Liver (tissue), 9 donors: ENCODE measurements around the gene HOXD9. TPM values are rescaled to one million over a fixed set of nuclear protein-coding genes. Genes with fewer than 3 reads are reported as not detected.
A peak's percentile ranks its signal among the peaks of the same experiment; 100 is the strongest.

ENCODE experiments used
- DNase-seq: peaks from one replicate; pipeline ENCODE4 v3.0.0-alpha.2; 2017; ENCODE audit warnings: low spot score
- H3K27ac ChIP-seq, 2 donors: one replicate each; pipeline ENCODE4 v1.7.0; 2013; ENCODE audit warnings: inconsistent platforms in 2 of 2, low read length in 2 of 2, control low read depth in 1 of 2, low read depth in 1 of 2, mild to moderate bottlenecking in 1 of 2
- H3K27me3 ChIP-seq, 4 donors: one replicate each; pipeline versions ENCODE4 v1.6.1 to v1.7.0; 2013; ENCODE audit warnings: low read length in 3 of 4, inconsistent platforms in 1 of 4, mild to moderate bottlenecking in 1 of 4, moderate library complexity in 1 of 4; ENCODE audit not compliant: control insufficient read depth in 4 of 4, insufficient read depth in 4 of 4
- H3K36me3 ChIP-seq, 4 donors: one replicate each; pipeline versions ENCODE4 v1.6.1 to v1.7.0; 2013; ENCODE audit warnings: low read length in 3 of 4, mild to moderate bottlenecking in 3 of 4, low read depth in 1 of 4, moderate library complexity in 1 of 4; ENCODE audit not compliant: control insufficient read depth in 4 of 4, insufficient read depth in 3 of 4
- H3K4me1 ChIP-seq, 4 donors: one replicate each; pipeline versions ENCODE4 v1.6.1 to v1.7.0; 2013; ENCODE audit warnings: low read length in 3 of 4, mild to moderate bottlenecking in 3 of 4, moderate library complexity in 1 of 4; ENCODE audit not compliant: control insufficient read depth in 4 of 4, insufficient read depth in 4 of 4
- H3K4me3 ChIP-seq, 3 donors: one replicate each; pipeline versions ENCODE4 v1.6.1 to v1.7.0; 2013; ENCODE audit warnings: low read length in 3 of 3, control low read depth in 1 of 3, low read depth in 1 of 3, mild to moderate bottlenecking in 1 of 3
- H3K9ac ChIP-seq, 2 donors: one replicate each; pipeline ENCODE4 v1.7.0; 2013; ENCODE audit warnings: low read length in 2 of 2, mild to moderate bottlenecking in 2 of 2, moderate library complexity in 2 of 2, control low read depth in 1 of 2, low read depth in 1 of 2
- H3K9me3 ChIP-seq, 4 donors: one replicate each; pipeline versions ENCODE4 v1.6.1 to v1.7.0; 2013; ENCODE audit warnings: low read length in 3 of 4; ENCODE audit not compliant: control insufficient read depth in 4 of 4
- ATF3 ChIP-seq: IDR thresholded peaks from 2 replicates; pipeline ENCODE4 v1.6.1; 2016; ENCODE audit warnings: antibody characterized with exemption
- CTCF ChIP-seq: fragments of 150-350 bp; IDR thresholded peaks from 2 replicates; pipeline ENCODE4 v1.5.1; 2017; ENCODE audit warnings: improper control_type of control experiment, low read depth, low read length; ENCODE audit not compliant: missing input control
- EGR1 ChIP-seq, 2 donors: IDR thresholded peaks; 2 replicates each; pipeline ENCODE4 v1.6.1; 2016 to 2018; ENCODE audit warnings: antibody characterized with exemption in 2 of 2, low read depth in 2 of 2
- FOXA1 ChIP-seq: IDR thresholded peaks from 2 replicates; pipeline ENCODE4 v1.6.1; 2016; ENCODE audit warnings: antibody characterized with exemption
- FOXA2 ChIP-seq: IDR thresholded peaks from 2 replicates; pipeline ENCODE4 v1.6.1; 2016; ENCODE audit warnings: antibody characterized with exemption
- HNF4A ChIP-seq, 2 donors: conservative IDR thresholded peaks; 2 replicates each; pipeline ENCODE4 v1.6.1; 2016; ENCODE audit warnings: antibody characterized with exemption in 2 of 2, mild to moderate bottlenecking in 2 of 2
- HNF4G ChIP-seq: IDR thresholded peaks from 2 replicates; pipeline ENCODE4 v1.6.1; 2016; ENCODE audit warnings: antibody characterized with exemption
- JUND ChIP-seq, 2 donors: IDR thresholded peaks; 2 replicates each; pipeline ENCODE4 v1.6.1; 2016; ENCODE audit warnings: antibody characterized with exemption in 2 of 2
- MAX ChIP-seq: IDR thresholded peaks from 2 replicates; pipeline ENCODE4 v1.6.1; 2016; ENCODE audit warnings: antibody characterized with exemption
- NR2F2 ChIP-seq: IDR thresholded peaks from 2 replicates; pipeline ENCODE4 v1.6.1; 2016; ENCODE audit warnings: antibody characterized with exemption
- RAD21 ChIP-seq, 2 donors: IDR thresholded peaks; 2 replicates each; pipeline ENCODE4 v1.6.1; 2016; ENCODE audit warnings: antibody characterized with exemption in 2 of 2, mild to moderate bottlenecking in 2 of 2
- REST ChIP-seq: IDR thresholded peaks from 2 replicates; pipeline ENCODE4 v1.6.1; 2016; ENCODE audit warnings: antibody characterized with exemption, mild to moderate bottlenecking
- SP1 ChIP-seq: IDR thresholded peaks from 2 replicates; pipeline ENCODE4 v1.6.1; 2018; ENCODE audit warnings: antibody characterized with exemption, mild to moderate bottlenecking
- TAF1 ChIP-seq: conservative IDR thresholded peaks from 2 replicates; pipeline ENCODE4 v1.6.1; 2016; ENCODE audit warnings: antibody characterized with exemption, mild to moderate bottlenecking
- YY1 ChIP-seq: IDR thresholded peaks from 2 replicates; pipeline ENCODE4 v1.6.1; 2016; ENCODE audit warnings: antibody characterized with exemption, mild to moderate bottlenecking
- WGBS: extraction: QIAGEN DNeasy Blood & Tissue Kit; methylation state at CpG from one replicate; pipeline ENCODE4 v1.1.7; 2013; 5-methylcytosine and 5-hydroxymethylcytosine counted together
- polyA plus RNA-seq, 2 donors: library from polyadenylated mRNA; stranded (reverse) in 1 of 2; unstranded in 1 of 2; fragments of 200-250 nt in 1 of 2; fragments of >200 nt in 1 of 2; fragmentation: Nextera tagmentation in 1 of 2; extraction: Ambion mirVana in 1 of 2; gene quantifications; one replicate each; pipeline versions ENCODE4 v1.2.1 to v1.2.3, GENCODE V29; 2013 to 2015
- total RNA-seq, 2 donors: library from RNA; depleted of rRNA; stranded (reverse); fragments of >200 nt; gene quantifications; one replicate each; pipeline ENCODE4 v1.2.3, GENCODE V29; 2014
- TF ChIP-seq, protein P1 (sequence below): IDR thresholded peaks from 2 replicates; pipeline ENCODE4 v1.6.1; 2016; ENCODE audit warnings: antibody characterized with exemption
- donor health status: healthy.
- donor health status: healthy.
- donor health status: healthy.
- donor health status: healthy.
- donor health status: healthy.

HOXD9 gene
- total and polyA plus RNA-seq, 4 donors, result 0.07 TPM; not detected in 3

DNA sequence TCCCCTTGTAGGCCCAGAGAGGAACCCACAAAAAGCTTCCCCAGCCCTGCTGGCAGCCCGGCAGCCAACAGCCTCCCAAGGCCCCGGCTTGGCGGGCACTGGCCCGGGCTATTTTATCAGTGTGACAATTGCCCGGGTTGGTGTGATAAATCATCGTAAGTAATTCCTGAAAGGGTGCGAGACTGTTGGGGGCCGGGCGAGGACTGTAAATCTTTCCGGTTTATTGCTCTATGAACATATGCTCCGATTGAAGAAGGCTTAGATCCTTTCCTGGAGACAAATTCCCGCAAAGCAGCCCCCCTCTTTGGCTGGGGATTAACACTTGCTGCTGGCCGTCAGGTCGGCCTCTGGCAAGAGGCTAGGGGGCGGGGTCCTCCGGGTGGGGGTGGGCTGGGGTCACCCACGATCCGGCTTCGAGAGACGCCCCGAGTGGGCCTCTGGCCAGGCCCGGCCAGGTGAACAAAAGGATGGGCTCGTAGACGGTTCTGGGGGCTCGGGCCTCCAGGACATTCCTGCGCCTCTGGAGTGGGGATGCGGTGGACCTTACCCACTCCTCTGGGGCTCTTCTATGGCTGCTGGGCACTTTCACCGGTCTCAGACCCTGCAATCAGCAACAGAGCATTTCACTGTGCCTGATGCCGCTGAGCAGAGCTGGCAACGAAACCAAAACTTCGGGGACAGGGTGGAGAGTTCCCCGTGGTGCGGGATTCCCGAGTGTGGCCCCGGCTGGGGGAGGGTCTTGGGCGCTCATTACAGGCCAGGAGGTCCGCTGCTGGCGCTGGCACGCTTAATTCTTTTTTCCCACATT lies 36.5 kb downstream of the HOXD9 start:
- H3K9ac ChIP-seq, result no peak overlapping the region
- 8% methylated on average over 39 of the region's 39 CpGs for WGBS
- H3K36me3 ChIP-seq, result no peaks in the 10 kb centered on the region
- DNase-seq, result no peak
- TF ChIP-seq HNF4A (conservative IDR thresholded peaks at IDR 0.05) (no peak), TAF1 (no peak)
- H3K27me3 ChIP-seq, result peaks cover 11 to 45% (median 29%) of the 10 kb centered on the region in 4 donors
- peaks cover 0 to 4% (median 0%) of the 10 kb centered on the region in 4 donors for H3K9me3 ChIP-seq
- H3K4me1 ChIP-seq, result peaks cover 6 to 21% (median 10%) of the 10 kb centered on the region in 4 donors
- no peak overlapping the region for H3K27ac ChIP-seq
- peak overlapping the region in 1 of 3 donors; percentile 8 for H3K4me3 ChIP-seq

- no peak overlapping the region for H3K4me3 ChIP-seq
- DNase-seq, result no peak
- H3K27ac ChIP-seq, result no peak overlapping the region
- H3K36me3 ChIP-seq, result no peaks in the 10 kb centered on the region
- H3K9ac ChIP-seq, result no peak overlapping the region
- TF ChIP-seq SP1 (no peak), REST (no peak), EGR1 (IDR thresholded peaks at IDR 0.05; ENCODE audit: low read depth in 2 of 2) (no peak), JUND (IDR thresholded peaks at IDR 0.05) (no peak), ATF3 (no peak), HNF4G (no peak), CTCF (no peak), FOXA1 (no peak), HNF4A (conservative IDR thresholded peaks at IDR 0.05) (no peak), TAF1 (no peak), RAD21 (IDR thresholded peaks at IDR 0.05) (no peak), MAX (no peak), YY1 (no peak), FOXA2 (no peak), NR2F2 (no peak)
- TF ChIP-seq, protein P1, sequence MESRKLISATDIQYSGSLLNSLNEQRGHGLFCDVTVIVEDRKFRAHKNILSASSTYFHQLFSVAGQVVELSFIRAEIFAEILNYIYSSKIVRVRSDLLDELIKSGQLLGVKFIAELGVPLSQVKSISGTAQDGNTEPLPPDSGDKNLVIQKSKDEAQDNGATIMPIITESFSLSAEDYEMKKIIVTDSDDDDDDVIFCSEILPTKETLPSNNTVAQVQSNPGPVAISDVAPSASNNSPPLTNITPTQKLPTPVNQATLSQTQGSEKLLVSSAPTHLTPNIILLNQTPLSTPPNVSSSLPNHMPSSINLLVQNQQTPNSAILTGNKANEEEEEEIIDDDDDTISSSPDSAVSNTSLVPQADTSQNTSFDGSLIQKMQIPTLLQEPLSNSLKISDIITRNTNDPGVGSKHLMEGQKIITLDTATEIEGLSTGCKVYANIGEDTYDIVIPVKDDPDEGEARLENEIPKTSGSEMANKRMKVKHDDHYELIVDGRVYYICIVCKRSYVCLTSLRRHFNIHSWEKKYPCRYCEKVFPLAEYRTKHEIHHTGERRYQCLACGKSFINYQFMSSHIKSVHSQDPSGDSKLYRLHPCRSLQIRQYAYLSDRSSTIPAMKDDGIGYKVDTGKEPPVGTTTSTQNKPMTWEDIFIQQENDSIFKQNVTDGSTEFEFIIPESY, result no peak
- WGBS, result 11% methylated on average over 44 of the region's 44 CpGs
- H3K4me1 ChIP-seq, result peaks cover 3 to 23% (median 9%) of the 10 kb centered on the region in 4 donors
- H3K9me3 ChIP-seq, result peaks cover 0 to 9% (median 0%) of the 10 kb centered on the region in 4 donors
- peaks cover 8 to 42% (median 30%) of the 10 kb centered on the region in 4 donors for H3K27me3 ChIP-seq
Measured at GRCh38 chr2:176159663-176160250, 37.2 kb downstream of the HOXD9 start.
